ACC112 (cell line): ENCODE measurements around the gene DYNC1H1.
"Not testable (repeated sequence)": the region's sequence is repeated elsewhere in the genome, so short reads cannot be mapped to it uniquely, and the experiment has no call there.

Source experiments
- H2AFZ ChIP-seq: fragments of 200-600 bp; sonication (generic); one replicate; pipeline ENCODE4 v1.6.0; 2017; ENCODE audit warnings: antibody characterized with exemption, low read length; ENCODE audit not compliant: unreplicated experiment
- H3K27ac ChIP-seq: fragments of 200-600 bp; sonication (generic); 2 replicates; pipeline ENCODE4 v1.5.1; 2014; ENCODE audit warnings: low read depth, mild to moderate bottlenecking, antibody characterized with exemption, low read length, moderate library complexity
- H3K27me3 ChIP-seq: fragments of 200-600 bp; sonication (generic); 2 replicates; pipeline ENCODE4 v1.6.1; 2014; ENCODE audit warnings: mild to moderate bottlenecking, antibody characterized with exemption, low read length, moderate library complexity, mixed read lengths; ENCODE audit not compliant: insufficient read depth
- H3K36me3 ChIP-seq: fragments of 200-600 bp; sonication (generic); 2 replicates; pipeline ENCODE4 v1.6.1; 2016; ENCODE audit warnings: mild to moderate bottlenecking, antibody characterized with exemption, low read length, moderate library complexity, mixed read lengths; ENCODE audit not compliant: insufficient read depth
- H3K4me1 ChIP-seq: fragments of 200-600 bp; sonication (generic); one replicate; pipeline ENCODE4 v1.6.1; 2016; ENCODE audit warnings: low read length, mixed read lengths; ENCODE audit not compliant: insufficient read depth, unreplicated experiment, control insufficient read depth
- H3K4me3 ChIP-seq: fragments of 200-600 bp; sonication (generic); 2 replicates; pipeline ENCODE4 v1.5.1; 2014; ENCODE audit warnings: mild to moderate bottlenecking, low read depth, low read length
- H3K79me2 ChIP-seq: fragments of 200-600 bp; sonication (generic); one replicate; pipeline ENCODE4 v1.6.0; 2016; ENCODE audit warnings: low read length; ENCODE audit not compliant: control insufficient read depth, unreplicated experiment, insufficient read depth

Gene DYNC1H1

DNA sequence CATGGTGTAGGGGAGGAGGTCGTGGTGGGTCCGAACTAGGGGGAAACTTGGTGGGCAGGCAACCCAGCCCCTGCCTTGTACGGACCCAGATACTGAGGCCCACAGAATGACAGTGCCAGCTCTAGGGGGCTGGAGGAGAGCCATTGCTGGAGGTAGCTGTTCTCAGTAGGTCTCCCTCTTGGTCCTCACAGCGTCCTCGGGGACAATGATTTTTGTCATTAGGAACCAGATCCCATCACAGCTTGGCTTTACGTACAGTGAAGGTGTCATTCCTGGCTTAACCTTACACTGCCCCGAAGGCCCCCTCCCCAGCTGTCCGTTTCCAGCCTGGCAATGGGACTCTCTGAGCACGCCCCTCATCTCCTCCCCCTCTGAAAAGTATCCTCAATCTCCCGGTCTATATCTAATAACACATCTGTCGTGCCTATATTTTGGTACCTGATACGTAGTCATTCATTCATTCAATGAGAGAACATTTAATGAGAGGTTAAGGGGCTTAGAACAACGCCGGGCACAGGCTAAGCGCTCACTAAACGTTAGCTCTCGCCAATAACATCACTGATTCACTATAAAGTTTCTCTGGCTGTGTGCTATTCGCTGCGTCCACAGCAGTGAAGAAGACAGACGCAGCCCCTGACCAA lies 597 bp upstream of the DYNC1H1 start:
- Histone ChIP-seq H3K4me1 (peaks cover 37% of the 10 kb centered on the region), H3K27ac (peak overlapping the region; percentile 26; the same call in 1 of the 2 replicates), H3K4me3 (peak overlapping the region; percentile 65), H2AFZ (peak overlapping the region; percentile 81), H3K27me3 (no peaks in the 10 kb centered on the region), H3K36me3 (peaks cover 5% of the 10 kb centered on the region), H3K79me2 (peaks cover 51% of the 10 kb centered on the region)

DNA sequence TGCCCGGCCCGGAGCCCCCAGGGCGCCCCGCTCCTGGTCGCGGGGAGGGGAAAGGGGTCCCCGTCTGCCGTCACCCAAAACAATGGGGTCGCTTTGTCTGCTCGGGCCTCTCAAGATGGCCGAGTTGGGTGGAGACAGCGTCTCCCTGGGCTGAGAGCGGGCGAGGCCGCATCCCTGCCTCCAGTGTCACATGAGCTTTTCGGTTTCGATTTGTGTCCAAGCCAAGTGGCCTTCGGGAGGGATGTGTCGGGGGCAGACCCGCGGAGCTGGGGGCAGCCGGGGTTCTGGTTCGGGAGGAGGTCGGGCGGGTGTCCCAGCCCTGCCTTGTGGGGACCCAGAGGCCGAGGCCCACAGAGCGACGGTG lies 790 bp downstream of the DYNC1H1 start:
- Histone ChIP-seq H3K4me3 (peak overlapping the region; percentile 87), H3K27ac (peak overlapping the region; percentile 73), H2AFZ (no peak overlapping the region), H3K79me2 (peaks cover 64% of the 10 kb centered on the region), H3K4me1 (peaks cover 47% of the 10 kb centered on the region), H3K36me3 (peaks cover 11% of the 10 kb centered on the region), H3K27me3 (no peaks in the 10 kb centered on the region)

DNA sequence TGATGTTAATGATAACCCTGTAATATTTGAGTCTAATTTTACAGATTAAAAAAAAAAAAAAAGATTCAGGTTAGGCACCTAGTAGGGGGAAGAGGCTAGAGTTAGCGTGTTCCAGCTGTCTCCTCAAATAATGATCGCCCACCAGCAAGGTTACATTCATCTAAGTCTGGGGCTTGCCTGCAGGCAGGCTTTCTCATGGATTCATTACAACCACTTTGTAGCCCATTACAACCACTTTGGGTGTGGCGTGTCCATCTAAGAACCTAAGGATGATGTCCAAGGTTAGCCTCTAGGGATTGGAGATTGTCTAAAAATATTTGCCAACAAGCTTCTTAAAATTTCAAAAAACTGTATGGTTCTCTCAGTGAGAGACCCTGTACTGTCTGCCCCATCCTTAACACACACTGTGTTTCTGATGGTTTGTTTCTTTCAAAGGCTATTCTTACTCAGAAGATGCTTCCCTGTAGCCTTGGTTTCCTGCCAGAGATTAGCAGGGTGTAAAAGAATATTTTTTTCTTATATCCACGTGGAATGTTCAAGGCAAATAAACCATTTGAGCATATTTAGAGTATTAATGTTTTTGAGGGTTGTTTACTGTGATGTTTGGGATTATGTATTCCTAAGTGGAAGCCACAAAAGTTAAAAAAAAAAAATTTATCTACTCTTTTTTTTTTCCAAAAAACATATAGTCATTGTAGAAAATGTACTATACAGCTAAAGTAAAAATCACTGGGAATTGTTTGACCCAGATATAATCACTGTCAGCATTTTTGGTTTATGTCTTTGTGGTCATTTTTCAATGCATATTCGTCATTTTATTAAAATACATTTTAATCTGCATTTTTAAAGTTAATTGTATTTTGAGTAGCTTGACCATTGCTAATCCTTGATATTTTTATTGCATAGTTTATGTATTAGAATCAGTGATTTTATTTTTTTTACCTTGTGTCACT lies 1.7 kb downstream of the DYNC1H1 start:
- peak overlapping the region; percentile 87 for H3K4me3 ChIP-seq
- no peaks in the 10 kb centered on the region for H3K27me3 ChIP-seq
- H3K27ac ChIP-seq = peak overlapping the region; percentile 73
- peaks cover 53% of the 10 kb centered on the region for H3K4me1 ChIP-seq
- H3K79me2 ChIP-seq = peaks cover 70% of the 10 kb centered on the region
- H3K36me3 ChIP-seq = peaks cover 11% of the 10 kb centered on the region
- no peak overlapping the region for H2AFZ ChIP-seq

DNA sequence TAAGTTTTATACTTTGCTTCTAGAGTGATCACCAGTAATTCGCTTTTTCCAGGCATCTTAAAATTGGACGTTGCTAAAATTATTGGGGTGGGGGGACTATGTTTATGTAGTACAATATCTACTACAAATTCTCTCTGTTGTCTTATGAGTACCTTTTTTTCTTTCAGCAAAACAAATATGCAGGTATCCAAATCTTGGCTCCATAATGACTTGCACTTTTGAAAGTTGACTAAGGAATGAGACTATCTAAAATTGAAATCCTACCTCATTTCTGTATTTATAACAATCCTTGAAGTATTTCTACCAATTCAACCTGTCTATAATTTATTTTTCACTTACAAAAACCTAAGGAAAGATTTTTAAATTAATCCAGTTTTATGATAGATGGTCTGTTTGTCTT lies 2.4 kb downstream of the DYNC1H1 start:
- peaks cover 77% of the 10 kb centered on the region for H3K79me2 ChIP-seq
- peak overlapping the region; percentile 87 for H3K4me3 ChIP-seq
- H3K27me3 ChIP-seq = no peaks in the 10 kb centered on the region
- H3K36me3 ChIP-seq = peaks cover 11% of the 10 kb centered on the region
- H2AFZ ChIP-seq = no peak overlapping the region
- peak overlapping the region; percentile 73 for H3K27ac ChIP-seq
- H3K4me1 ChIP-seq = peaks cover 59% of the 10 kb centered on the region

DNA sequence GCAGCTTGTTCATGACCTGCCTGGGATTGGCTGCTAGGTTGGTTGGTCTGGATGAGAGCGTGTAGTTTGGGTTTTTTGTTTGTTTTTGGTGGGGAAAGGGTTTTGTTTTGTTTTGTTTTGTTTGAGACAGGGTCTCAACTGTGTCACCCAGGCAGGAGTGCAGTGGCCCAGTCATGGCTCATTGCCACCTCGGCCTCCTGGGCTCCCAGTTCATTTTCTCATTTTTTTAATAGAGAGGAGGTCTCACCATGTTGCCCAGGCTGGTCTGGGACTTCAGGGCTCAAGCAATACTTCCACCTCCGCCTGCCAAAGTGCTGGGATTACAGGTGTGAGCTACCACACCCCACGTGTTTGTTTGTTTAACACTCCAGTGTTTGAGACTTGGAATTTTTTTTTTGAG lies 3.8 kb downstream of the DYNC1H1 start:
- Histone ChIP-seq H3K27ac (peak overlapping the region; percentile 73), H3K27me3 (no peaks in the 10 kb centered on the region), H2AFZ (no peak overlapping the region), H3K79me2 (peaks cover 84% of the 10 kb centered on the region), H3K4me3 (peak overlapping the region; percentile 87), H3K4me1 (peaks cover 54% of the 10 kb centered on the region), H3K36me3 (peaks cover 11% of the 10 kb centered on the region)

DNA sequence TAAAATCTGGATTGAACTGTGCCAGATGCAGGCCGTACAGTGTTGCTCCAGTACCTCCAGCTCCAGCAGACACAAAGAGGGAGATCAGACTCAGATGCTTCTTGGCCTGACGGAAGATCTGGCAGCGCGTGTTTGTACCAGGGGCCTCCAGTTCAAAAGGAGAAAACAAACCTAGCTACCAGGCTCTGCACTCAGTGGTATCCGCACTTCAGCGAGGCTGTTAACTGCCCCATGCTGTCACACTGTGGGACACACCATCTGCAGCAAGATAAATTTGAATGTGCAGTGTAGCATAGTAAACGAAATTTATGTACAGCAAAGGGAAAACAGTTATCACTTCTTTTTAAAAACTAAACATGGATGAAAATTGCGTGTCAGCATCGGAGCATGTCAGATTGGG lies 5.1 kb downstream of the DYNC1H1 start:
- no peak overlapping the region for H2AFZ ChIP-seq
- H3K36me3 ChIP-seq = peaks cover 11% of the 10 kb centered on the region
- peaks cover 57% of the 10 kb centered on the region for H3K4me1 ChIP-seq
- H3K27me3 ChIP-seq = no peaks in the 10 kb centered on the region
- peaks cover 89% of the 10 kb centered on the region for H3K79me2 ChIP-seq
- peak overlapping the region; percentile 42 for H3K27ac ChIP-seq
- H3K4me3 ChIP-seq = no peak overlapping the region

DNA sequence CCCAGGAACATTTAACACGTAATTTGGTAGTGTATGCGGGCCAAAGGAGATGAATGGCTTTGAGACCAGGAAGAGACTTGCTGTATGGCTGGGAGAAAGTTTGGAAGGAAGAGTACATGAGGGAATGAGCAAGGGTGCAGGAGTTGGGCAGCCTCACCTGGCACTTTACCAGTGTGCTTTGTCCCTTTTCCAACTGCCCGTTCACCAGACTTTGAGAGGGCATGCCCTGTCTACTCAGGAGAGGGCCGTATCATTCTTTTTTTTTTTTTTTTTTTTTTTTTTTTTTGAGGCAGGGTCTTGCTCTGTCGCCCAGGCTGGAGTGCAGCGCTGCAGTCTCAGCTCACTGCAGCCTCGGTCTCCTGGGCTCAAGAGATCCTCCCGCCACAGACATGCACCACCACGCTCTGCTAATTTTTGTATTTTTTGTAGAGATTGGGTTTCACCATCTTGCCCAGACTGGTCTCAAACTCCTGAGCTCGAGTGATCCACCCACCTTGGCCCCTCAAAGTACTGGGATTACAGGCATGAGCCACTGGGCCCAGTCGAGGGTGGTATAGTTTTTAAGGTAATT lies 6.5 kb downstream of the DYNC1H1 start:
- Histone ChIP-seq H3K79me2 (peaks cover 86% of the 10 kb centered on the region), H3K27ac (peak overlapping the region; percentile 99), H3K36me3 (peaks cover 11% of the 10 kb centered on the region), H3K27me3 (no peaks in the 10 kb centered on the region), H3K4me3 (no peak overlapping the region), H3K4me1 (peaks cover 65% of the 10 kb centered on the region), H2AFZ (no peak overlapping the region)

DNA sequence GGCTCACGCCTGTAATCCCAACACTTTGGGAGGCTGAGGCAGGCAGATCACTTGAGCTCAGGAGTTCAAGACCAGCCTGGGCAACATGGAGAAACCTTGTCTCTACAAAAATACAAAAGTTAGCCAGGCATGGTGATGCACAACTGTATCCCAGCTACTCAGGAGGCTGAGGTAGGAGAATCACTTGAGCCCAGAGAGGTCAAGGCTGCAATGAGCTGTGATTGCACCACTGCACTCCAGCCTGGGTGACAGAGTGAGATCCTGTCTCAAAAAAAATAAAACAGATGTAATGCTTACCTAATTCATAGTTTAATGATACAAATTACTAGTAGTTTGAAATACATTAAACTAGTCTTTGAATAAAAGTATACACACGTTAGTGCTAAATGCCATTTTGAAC lies 7.1 kb downstream of the DYNC1H1 start:
- peaks cover 65% of the 10 kb centered on the region for H3K4me1 ChIP-seq
- not testable (repeated sequence) for H2AFZ ChIP-seq, H3K27me3 ChIP-seq
- peaks cover 84% of the 10 kb centered on the region for H3K79me2 ChIP-seq
- peak overlapping the region; percentile 99 for H3K27ac ChIP-seq
- H3K36me3 ChIP-seq = peaks cover 12% of the 10 kb centered on the region
- H3K4me3 ChIP-seq = peak overlapping the region; percentile 46

DNA sequence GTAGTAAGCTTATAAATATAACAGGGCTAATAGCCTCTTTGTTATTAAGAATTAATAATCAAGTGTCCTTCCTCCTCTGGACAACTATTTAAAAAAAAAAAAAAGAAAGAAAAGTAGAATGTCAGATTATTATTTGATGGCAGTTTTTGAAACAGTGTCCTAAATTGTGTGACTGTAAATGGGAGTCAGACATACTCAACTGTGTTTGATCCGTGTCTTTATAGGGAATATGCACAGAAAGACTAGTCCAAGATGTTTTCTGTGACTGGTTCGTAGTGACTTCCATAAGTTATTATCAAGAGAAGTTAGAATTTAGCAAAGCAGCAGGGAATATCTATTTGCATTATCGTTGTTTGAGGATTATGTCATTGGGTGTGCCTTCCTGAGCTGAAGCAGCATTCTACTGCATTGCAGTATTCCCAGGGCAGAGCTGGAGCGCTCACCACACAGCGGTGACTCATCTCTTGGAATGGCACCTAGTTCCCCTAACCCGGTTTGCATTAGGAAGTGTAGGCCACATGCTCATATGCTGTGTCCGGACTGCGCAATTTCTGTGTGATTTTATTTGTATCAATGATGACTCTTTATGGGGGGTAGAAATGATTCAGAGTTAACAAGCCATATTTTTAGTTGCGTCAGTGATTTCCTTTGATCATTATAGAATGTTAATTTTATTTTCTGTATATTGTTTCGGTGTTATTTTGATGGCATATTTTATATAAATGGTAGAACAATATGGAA lies 7.9 kb downstream of the DYNC1H1 start:
- H3K27me3 ChIP-seq = no peaks in the 10 kb centered on the region

DNA sequence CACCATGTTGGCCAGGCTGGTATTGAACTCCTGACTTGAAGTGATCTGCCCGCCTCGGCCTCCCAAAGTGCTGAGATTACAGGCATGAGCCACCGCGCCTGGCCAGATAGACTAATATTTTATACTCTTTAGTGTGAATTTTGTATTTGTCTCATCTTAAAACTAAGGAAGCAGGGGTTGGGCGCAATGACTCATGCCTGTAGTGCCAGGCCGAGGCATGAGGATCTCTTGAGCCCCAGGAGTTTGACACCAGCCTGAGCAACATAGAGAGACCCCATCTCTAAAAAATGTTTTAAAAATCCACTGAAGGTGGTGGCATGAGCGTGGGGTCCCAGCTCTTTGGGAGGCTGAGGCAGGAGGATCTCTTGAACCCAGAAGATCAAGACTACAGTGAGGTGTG lies 9.0 kb downstream of the DYNC1H1 start:
- peak overlapping the region; percentile 69; the same call in 1 of the 2 replicates for H3K4me3 ChIP-seq
- H3K4me1 ChIP-seq = peaks cover 65% of the 10 kb centered on the region
- peak overlapping the region; percentile 99 for H3K27ac ChIP-seq
- H3K36me3 ChIP-seq = peaks cover 21% of the 10 kb centered on the region
- peaks cover 84% of the 10 kb centered on the region for H3K79me2 ChIP-seq
- H3K27me3 ChIP-seq = no peaks in the 10 kb centered on the region
- H2AFZ ChIP-seq = no peak overlapping the region

More for the DNA sequence above, 7.9 kb downstream of the DYNC1H1 start:
- peaks cover 68% of the 10 kb centered on the region for H3K4me1 ChIP-seq
- no peak overlapping the region for H2AFZ ChIP-seq
- peak overlapping the region; percentile 69 for H3K4me3 ChIP-seq
- peak overlapping the region; percentile 99 for H3K27ac ChIP-seq
- peaks cover 20% of the 10 kb centered on the region for H3K36me3 ChIP-seq
- H3K79me2 ChIP-seq = peaks cover 84% of the 10 kb centered on the region
